VCaP (cell line): ENCODE data around the gene E2F6.
A peak's percentile ranks its signal among the peaks of the same experiment; 100 is the strongest.

ENCODE experiments used
- H3K27ac ChIP-seq: fragments of 450-650 bp; 2 replicates; pipeline ENCODE4 v1.5.1; 2017
- TF ChIP-seq, protein P1 (sequence below): fragments of 450-650 bp; conservative IDR thresholded peaks from 2 replicates; pipeline ENCODE4 v1.5.1; 2017; ENCODE audit warnings: mild to moderate bottlenecking, moderate library complexity

E2F6 gene

GRCh38 chr2:11509657-11510360, 43.8 kb upstream of the E2F6 start:
- TF ChIP-seq, protein P1, sequence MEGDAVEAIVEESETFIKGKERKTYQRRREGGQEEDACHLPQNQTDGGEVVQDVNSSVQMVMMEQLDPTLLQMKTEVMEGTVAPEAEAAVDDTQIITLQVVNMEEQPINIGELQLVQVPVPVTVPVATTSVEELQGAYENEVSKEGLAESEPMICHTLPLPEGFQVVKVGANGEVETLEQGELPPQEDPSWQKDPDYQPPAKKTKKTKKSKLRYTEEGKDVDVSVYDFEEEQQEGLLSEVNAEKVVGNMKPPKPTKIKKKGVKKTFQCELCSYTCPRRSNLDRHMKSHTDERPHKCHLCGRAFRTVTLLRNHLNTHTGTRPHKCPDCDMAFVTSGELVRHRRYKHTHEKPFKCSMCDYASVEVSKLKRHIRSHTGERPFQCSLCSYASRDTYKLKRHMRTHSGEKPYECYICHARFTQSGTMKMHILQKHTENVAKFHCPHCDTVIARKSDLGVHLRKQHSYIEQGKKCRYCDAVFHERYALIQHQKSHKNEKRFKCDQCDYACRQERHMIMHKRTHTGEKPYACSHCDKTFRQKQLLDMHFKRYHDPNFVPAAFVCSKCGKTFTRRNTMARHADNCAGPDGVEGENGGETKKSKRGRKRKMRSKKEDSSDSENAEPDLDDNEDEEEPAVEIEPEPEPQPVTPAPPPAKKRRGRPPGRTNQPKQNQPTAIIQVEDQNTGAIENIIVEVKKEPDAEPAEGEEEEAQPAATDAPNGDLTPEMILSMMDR, result no peak
- peak overlapping the region; percentile 88; the same call in 1 of the 2 replicates for H3K27ac ChIP-seq

GRCh38 chr2:11508279-11508678, 42.3 kb upstream of the E2F6 start:
- H3K27ac ChIP-seq, result peak overlapping the region; percentile 88
- TF ChIP-seq, protein P1, result no peak

GRCh38 chr2:11507517-11507916, 41.6 kb upstream of the E2F6 start:
- TF ChIP-seq, protein P1, result no peak
- peak overlapping the region; percentile 88 for H3K27ac ChIP-seq

- peak overlapping the region; percentile 88 for H3K27ac ChIP-seq
- TF ChIP-seq, protein P1, result no peak
These were observed 40.6 kb upstream of the E2F6 start for GRCh38 chr2:11506611-11506969.

DNA sequence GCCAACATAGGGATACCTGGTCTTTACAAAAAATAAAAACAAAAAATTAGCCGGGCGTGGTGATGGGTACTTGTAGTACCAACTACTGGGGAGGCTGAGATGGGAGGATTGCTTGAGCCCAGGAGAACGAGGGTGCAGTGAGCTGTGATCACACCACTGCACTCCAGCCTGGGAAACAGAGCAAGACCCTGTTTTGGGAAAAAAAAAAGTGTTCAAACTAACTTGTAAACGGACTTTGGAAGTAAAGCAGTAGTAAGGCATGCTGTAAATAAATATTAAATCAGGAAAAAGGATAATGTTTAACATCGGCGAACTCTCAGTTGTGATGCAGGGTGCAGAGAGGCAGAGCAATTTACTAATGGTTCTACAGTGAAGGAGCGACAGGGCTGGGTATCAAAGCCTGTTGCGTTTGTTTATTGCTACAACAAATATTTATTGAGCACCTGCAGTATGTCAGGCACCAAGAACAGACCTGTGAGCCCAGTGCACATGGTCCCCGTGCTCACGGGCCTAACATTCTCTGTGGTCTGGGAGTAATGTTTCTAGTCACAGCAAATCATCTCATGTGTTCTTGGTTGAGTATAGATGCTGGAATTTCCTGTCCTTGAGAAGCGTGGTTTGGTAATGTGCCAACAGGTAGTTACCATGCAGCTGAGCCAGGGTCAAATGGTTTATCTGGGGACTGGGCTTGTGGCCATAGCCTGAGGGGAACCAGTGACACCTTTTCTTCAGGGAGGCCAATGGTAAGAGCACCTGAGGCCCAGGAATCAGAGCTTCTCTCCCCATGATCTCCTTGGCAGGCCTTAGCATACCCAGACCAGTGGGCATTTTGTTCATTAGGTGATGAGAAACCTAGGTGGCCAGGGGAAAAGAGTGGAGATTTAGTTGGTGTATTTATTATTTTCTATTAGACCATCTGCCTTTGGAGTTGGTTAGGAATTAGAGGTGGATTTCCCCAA, 40.0 kb upstream of the E2F6 start:
- TF ChIP-seq, protein P1, result no peak
- peak overlapping the region; percentile 88 for H3K27ac ChIP-seq

- TF ChIP-seq, protein P1, result no peak
- H3K27ac ChIP-seq, result peak overlapping the region; percentile 15; the same call in 1 of the 2 replicates
These were observed 37.5 kb upstream of the E2F6 start for GRCh38 chr2:11503354-11503927.

GRCh38 chr2:11502740-11503292, 36.9 kb upstream of the E2F6 start:
- H3K27ac ChIP-seq, result peak overlapping the region; percentile 15; the same call in 1 of the 2 replicates
- TF ChIP-seq, protein P1, result no peak
